DMS153 (cell line): ENCODE data around the gene SERPIND1.

Source experiments
- DNase-seq: peaks from one replicate; lab custom pipeline; 2025; lab: John Stamatoyannopoulos, UW

The SERPIND1 gene

GRCh38 chr22:20792966-20793728 is 19.2 kb downstream of the SERPIND1 start:
- no peak for DNase-seq

GRCh38 chr22:20793748-20794649 is 20.1 kb downstream of the SERPIND1 start:
- DNase-seq, result no peak

GRCh38 chr22:20794650-20795413 is 20.9 kb downstream of the SERPIND1 start:
- no peak for DNase-seq

GRCh38 chr22:20796731-20797130 is 22.8 kb downstream of the SERPIND1 start:
- DNase-seq, result no peak

- no peak for DNase-seq
Measured at GRCh38 chr22:20798218-20798617, 24.3 kb downstream of the SERPIND1 start.

- no peak for DNase-seq
Measured at GRCh38 chr22:20798974-20799373, 25.1 kb downstream of the SERPIND1 start.

- no peak for DNase-seq
Measured at GRCh38 chr22:20799449-20799848, 25.5 kb downstream of the SERPIND1 start.

- no peak for DNase-seq
Measured at GRCh38 chr22:20802452-20802851, 28.5 kb downstream of the SERPIND1 start.

- no peak for DNase-seq
Measured at GRCh38 chr22:20802922-20803553, 29.1 kb downstream of the SERPIND1 start.

GRCh38 chr22:20803696-20804324 is 29.9 kb downstream of the SERPIND1 start:
- no peak for DNase-seq

GRCh38 chr22:20804650-20805049 is 30.7 kb downstream of the SERPIND1 start:
- no peak for DNase-seq

GRCh38 chr22:20805972-20806471 is 32.1 kb downstream of the SERPIND1 start:
- DNase-seq, result no peak

GRCh38 chr22:20807315-20807752 is 33.4 kb downstream of the SERPIND1 start:
- no peak for DNase-seq

- no peak for DNase-seq
Measured at GRCh38 chr22:20808844-20809243, 34.9 kb downstream of the SERPIND1 start.

- DNase-seq, result no peak
Measured at GRCh38 chr22:20809538-20810185, 35.7 kb downstream of the SERPIND1 start.

- DNase-seq, result no peak
Measured at GRCh38 chr22:20810645-20811044, 36.7 kb downstream of the SERPIND1 start.

- no peak for DNase-seq
Measured at GRCh38 chr22:20811171-20811570, 37.3 kb downstream of the SERPIND1 start.

GRCh38 chr22:20811971-20812660 is 38.2 kb downstream of the SERPIND1 start:
- DNase-seq, result no peak

- no peak for DNase-seq
Measured at GRCh38 chr22:20813056-20813455, 39.1 kb downstream of the SERPIND1 start.

GRCh38 chr22:20814221-20814808 is 40.4 kb downstream of the SERPIND1 start:
- no peak for DNase-seq
